ENCODE measurements around the gene ITPRID2.

The ITPRID2 gene

DNA sequence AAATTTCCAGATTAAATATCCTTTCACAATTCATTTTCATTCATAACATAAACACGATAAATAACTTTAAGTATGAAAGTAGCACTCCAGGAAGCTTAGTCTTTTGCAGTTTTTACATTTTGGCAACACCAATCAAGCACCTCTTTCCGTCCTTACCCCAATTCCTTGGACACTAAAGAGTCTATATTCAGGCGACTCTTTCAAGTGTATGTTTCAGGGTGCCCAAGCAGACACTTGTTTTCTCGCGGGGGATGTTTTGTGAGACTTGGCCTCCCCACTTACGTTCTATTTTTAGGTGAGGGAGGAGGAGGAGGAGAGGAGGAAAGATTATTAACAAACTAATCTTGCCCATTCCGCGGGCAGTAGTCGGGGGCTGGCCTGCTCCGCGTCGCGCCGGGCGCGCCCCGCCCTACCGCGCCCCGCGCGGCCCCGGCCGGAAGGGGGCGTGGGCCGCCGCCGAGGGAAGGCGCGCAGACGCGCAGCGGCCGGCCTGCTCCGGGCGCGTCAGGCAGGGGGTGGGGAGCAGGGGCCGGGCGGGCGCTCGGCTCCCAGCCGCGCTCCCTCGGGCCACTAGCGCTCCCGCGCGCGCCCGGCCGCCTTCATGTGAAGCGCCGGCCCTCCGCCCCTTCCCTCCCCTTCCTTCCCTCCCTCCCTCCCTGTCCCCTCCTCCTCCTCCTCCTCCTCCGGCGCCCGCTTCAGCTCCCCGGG lies at the start of gene ITPRID2:
TSS of gene ITPRID2 (plus strand) at position 473 of the 708 bp plus-strand sequence. CDS start 337 bp downstream, outside the sequence.
- H3K36me3 Mint-ChIP-seq (ENCODE audit: low read depth) = peaks cover 32% of the 10 kb centered on the region
- H3K4me3 Mint-ChIP-seq = peak within 1 kb of the TSS; percentile 91
- peaks cover 25% of the 10 kb centered on the region for H3K27me3 Mint-ChIP-seq
- DNase-seq = peak; percentile 80
- H3K9me3 Mint-ChIP-seq = no peaks in the 10 kb centered on the region
- peaks cover 31% of the 10 kb centered on the region for H3K4me1 Mint-ChIP-seq (ENCODE audit: low read depth)
- H3K27ac Mint-ChIP-seq = peak within 1 kb of the TSS; percentile 88

DNA sequence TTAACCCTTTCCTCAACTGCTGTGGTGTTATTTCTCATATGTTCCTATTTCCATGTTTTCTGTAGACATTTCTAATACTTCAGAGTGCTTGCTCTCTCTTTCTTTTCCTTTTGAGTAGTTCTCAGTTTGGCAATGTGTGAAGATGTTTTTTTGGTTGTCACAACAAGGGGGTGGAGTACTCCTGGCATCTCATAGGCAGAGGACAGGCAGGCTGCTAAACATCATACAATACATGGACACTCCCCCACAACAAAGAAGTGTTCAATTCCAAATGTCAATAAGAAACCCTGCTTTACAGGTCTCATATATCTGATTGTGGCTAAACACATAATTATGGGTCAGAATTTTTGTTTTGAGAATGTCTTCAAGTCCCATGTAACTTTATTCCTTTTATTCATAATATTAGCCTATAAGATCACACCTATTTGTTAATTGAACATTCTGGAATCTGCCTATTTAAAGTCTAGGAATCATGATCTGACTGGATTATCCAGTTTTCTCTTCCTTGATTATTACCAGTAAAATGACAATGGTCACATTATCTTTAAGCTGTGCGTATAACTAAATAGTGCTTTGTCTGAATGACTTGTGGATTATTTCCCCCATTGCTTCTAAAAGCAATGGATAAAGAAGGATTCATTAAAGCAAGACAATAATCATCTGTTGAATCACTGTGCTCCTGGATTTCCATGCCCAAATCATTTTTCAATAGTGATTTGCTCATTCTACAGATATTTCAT lies 46.8 kb upstream of the ITPRID2 start:
- H3K27ac Mint-ChIP-seq = no peak overlapping the region
- H3K4me3 Mint-ChIP-seq = no peak overlapping the region
- no peak for DNase-seq
- no peaks in the 10 kb centered on the region for H3K36me3 Mint-ChIP-seq (ENCODE audit: low read depth)
- H3K4me1 Mint-ChIP-seq (ENCODE audit: low read depth) = peaks cover 6% of the 10 kb centered on the region
- H3K9me3 Mint-ChIP-seq = no peaks in the 10 kb centered on the region
- peaks cover 6% of the 10 kb centered on the region for H3K27me3 Mint-ChIP-seq

DNA sequence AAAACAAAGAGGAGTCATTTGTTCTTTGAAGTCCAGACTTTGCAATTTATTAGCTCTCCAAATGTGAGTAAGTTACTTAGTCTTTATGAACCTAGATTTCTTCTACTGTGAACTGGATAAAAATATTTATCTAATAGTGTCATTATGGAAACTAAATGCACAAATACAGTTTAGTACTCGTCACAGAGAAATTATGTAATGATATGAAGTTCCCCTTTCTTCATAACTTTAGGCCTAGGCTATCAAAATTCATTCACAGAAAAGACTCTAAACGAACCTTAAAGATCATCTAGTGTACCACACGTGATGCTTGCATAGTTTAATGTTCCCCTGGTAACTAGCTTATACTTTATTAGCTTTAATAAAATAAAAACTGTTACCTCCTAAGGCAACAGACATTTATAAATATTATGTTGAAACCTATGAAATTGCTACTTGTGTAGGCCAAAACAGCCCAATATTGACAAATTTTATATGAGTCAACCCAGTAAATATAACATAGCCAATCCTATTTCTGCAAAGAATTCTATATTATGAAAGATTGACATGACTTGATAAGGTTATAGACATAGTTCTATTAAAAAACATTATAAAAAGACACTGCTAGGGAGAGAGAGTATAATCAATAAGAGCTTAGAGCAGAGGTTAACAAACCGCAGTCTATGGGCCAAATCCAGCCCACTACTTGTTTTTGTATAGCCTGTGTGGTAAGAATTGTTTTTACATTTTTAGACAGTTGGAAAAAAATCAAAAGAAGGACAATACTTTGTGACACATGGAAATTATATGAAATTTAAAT lies 44.9 kb upstream of the ITPRID2 start:
- Mint-ChIP-seq H3K36me3 (ENCODE audit: low read depth) (no peaks in the 10 kb centered on the region), H3K9me3 (no peaks in the 10 kb centered on the region), H3K4me3 (no peak overlapping the region), H3K27ac (no peak overlapping the region), H3K27me3 (peaks cover 11% of the 10 kb centered on the region), H3K4me1 (ENCODE audit: low read depth) (peaks cover 6% of the 10 kb centered on the region)
- DNase-seq = no peak

DNA sequence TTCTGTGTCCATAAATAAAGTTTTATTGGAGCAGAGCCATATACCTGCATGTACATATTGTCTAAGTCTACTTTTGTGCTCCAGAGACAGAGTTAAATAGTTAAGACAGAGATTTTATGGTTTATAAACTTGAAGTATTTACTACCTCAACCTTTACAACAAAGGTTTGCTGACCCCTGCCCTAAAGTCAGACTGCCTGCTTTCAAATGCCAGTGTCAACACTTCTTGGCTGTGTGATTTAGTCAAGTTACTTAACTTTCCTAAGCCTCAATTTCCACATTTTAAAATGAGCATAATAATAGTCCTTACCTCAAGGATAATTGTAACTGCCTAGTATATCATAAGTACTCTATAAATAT lies 44.4 kb upstream of the ITPRID2 start:
- Mint-ChIP-seq H3K9me3 (no peaks in the 10 kb centered on the region), H3K36me3 (ENCODE audit: low read depth) (no peaks in the 10 kb centered on the region), H3K4me3 (no peak overlapping the region), H3K4me1 (ENCODE audit: low read depth) (peaks cover 6% of the 10 kb centered on the region), H3K27me3 (peaks cover 11% of the 10 kb centered on the region), H3K27ac (no peak overlapping the region)
- no peak for DNase-seq

DNA sequence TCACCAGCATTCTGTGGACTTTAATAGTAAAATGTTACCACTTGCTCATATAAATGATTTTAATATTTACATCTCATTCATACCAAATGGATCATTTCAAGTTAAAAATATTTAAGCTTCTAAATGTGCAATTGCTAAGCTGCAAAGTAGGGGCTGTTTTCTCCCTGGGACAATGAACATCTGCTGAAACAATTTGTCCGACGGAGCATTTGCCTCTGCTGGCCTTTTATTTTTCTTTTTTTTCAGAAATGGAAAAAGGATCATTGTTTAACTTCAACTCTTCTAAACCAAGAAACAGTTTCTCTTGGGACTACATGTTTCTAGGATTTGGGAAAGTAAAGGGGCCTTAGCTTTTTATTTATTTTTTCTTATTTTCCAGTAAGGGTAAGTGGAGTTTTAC lies 43.8 kb upstream of the ITPRID2 start:
- peaks cover 6% of the 10 kb centered on the region for H3K4me1 Mint-ChIP-seq (ENCODE audit: low read depth)
- no peak for DNase-seq
- peaks cover 11% of the 10 kb centered on the region for H3K27me3 Mint-ChIP-seq
- no peaks in the 10 kb centered on the region for H3K9me3 Mint-ChIP-seq
- no peaks in the 10 kb centered on the region for H3K36me3 Mint-ChIP-seq (ENCODE audit: low read depth)
- H3K4me3 Mint-ChIP-seq = no peak overlapping the region
- H3K27ac Mint-ChIP-seq = no peak overlapping the region

DNA sequence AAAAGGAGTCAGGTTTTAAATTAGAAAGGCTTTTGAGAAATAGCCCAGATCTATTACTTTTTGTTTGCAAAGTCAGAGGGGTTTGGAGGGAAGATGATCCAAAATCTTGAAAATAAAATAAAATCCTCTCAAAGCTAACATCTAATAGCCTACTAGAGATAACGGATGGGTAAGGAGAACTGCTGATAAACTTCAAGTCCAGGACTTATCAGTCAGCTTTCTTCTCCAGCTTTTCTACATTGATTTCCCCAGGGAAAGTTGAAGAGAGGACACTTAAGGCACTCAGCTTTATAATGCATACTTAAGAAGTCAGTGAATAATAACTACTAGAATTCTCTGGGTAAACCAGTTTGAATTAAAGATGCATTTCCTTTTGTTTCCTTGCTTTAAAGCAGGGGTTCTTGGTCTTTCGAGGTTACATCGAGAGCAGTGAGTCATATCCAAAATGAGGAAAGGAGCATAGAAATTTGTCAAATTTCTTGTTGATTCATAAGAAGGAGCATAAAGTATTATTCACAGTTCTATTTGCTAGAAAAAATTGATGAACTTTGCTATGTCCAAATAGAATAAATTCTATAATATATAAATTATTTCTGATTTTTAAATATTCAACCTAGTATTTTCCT lies 43.2 kb upstream of the ITPRID2 start:
- Mint-ChIP-seq H3K4me1 (ENCODE audit: low read depth) (peaks cover 6% of the 10 kb centered on the region), H3K27ac (no peak overlapping the region), H3K36me3 (ENCODE audit: low read depth) (no peaks in the 10 kb centered on the region), H3K4me3 (no peak overlapping the region), H3K27me3 (peaks cover 12% of the 10 kb centered on the region), H3K9me3 (no peaks in the 10 kb centered on the region)
- DNase-seq = no peak

DNA sequence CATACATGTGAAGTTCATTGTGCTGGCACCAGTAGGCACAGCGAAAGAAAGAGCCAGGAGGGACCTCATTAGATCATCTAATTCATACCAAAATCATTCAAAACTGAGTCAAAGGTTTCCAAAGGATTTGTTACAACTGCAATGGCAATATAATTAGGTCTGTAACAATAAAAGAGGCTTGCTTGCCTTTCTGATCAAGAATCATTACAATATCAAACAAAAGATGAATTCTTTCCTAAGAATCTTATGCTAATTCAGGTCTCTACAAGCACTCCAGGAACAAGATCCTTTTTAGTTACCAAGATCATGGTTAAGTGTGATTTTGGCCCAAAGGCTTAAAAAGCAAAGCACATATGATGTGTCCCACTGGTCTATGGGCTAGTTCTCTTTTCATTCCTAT lies 41.9 kb upstream of the ITPRID2 start:
- no peaks in the 10 kb centered on the region for H3K9me3 Mint-ChIP-seq
- no peak for DNase-seq
- no peak overlapping the region for H3K4me3 Mint-ChIP-seq
- H3K36me3 Mint-ChIP-seq (ENCODE audit: low read depth) = no peaks in the 10 kb centered on the region
- H3K27me3 Mint-ChIP-seq = peaks cover 11% of the 10 kb centered on the region
- H3K4me1 Mint-ChIP-seq (ENCODE audit: low read depth) = peaks cover 6% of the 10 kb centered on the region
- H3K27ac Mint-ChIP-seq = no peak overlapping the region

DNA sequence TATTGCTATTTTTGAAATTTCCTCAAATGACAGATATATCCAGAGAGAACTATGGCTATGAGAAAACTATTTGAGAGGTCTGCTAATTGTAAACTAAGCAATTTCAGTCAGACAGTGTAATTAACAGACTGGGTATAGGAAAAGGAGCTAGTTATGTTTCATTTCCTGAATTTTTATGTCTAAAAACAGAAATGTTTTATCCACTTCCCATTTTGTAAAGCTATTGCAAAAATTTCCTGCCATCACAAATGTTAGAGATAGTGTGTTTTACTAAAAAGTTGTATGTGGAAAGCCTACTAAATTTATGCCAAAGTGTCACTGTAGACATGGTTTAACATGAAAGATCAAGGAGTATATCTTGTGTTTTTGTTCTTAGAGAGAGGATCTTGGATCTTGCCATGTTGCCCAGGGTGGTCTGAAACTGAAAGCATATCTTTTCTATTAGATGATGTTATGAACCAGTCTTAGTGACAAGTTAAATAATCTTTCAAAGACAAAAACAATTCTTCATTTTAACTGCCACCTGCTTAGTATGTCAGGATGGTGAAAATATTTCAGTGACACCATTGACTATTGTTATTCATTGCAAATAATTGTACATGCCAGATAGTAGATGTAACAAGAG lies 40.5 kb upstream of the ITPRID2 start:
- no peaks in the 10 kb centered on the region for H3K9me3 Mint-ChIP-seq
- no peak overlapping the region for H3K4me3 Mint-ChIP-seq
- H3K36me3 Mint-ChIP-seq (ENCODE audit: low read depth) = no peaks in the 10 kb centered on the region
- no peak for DNase-seq
- no peak overlapping the region for H3K27ac Mint-ChIP-seq
- peaks cover 6% of the 10 kb centered on the region for H3K4me1 Mint-ChIP-seq (ENCODE audit: low read depth)
- H3K27me3 Mint-ChIP-seq = peaks cover 8% of the 10 kb centered on the region

DNA sequence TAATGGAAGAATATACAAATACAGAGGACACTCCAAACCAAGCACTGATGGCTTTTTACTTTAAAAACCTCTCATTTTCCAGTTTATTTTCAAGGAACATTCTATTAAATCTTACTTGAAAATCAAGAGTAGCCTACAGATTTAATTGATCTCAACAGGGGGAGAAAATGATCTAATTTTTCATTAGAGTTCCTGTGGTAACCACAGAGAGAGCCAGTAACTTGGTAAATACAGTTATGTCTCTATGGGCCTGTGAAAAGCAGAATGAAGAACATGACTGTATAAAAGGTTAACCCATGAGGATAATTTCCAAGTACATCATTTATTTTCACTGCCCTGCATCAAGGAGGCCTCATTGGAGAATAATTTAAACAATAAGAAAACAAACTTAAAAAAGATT lies 39.8 kb upstream of the ITPRID2 start:
- Mint-ChIP-seq H3K4me3 (no peak overlapping the region), H3K9me3 (no peaks in the 10 kb centered on the region), H3K36me3 (ENCODE audit: low read depth) (no peaks in the 10 kb centered on the region), H3K27me3 (peaks cover 8% of the 10 kb centered on the region), H3K4me1 (ENCODE audit: low read depth) (peaks cover 6% of the 10 kb centered on the region), H3K27ac (no peak overlapping the region)
- DNase-seq = no peak

DNA sequence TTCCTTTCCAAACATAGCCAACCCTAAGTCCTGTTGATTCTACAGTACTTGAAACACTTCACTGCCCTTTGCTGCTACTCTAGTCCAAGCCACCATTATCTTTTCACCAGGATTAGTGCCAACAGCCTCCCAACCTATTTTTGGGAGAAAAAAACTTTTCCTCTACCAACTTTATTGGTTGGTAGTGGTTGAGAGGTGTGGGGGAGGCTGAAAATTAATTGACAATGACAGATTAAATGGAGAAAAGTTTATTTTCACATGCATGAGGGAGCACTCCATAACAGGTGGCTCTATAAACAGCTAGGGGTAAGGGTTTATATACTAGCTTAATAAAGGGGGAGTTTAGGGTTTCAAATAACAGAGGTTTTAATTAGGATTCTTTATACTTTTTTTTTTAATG lies 37.8 kb upstream of the ITPRID2 start:
- Mint-ChIP-seq H3K36me3 (ENCODE audit: low read depth) (no peaks in the 10 kb centered on the region), H3K4me1 (ENCODE audit: low read depth) (no peaks in the 10 kb centered on the region), H3K27ac (no peak overlapping the region), H3K9me3 (no peaks in the 10 kb centered on the region), H3K27me3 (peaks cover 8% of the 10 kb centered on the region), H3K4me3 (no peak overlapping the region)
- no peak for DNase-seq

DNA sequence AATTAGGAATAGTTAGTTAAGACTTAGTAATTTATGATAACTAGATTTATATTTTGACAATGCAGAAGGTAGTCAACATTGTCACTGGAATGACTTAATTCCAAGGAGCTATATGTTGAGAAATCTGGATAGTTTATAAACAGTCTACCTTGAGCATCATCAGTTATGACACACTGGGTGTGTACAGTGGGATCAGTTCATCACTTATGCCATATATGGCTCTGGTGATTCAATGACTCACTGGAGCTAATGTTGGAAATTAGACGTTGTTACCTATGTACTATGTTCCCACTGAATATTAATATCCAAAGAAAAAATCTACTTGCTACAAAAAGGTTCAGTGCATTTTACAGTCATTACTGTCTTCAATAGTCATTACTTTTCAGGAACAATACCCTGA lies 34.0 kb upstream of the ITPRID2 start:
- no peaks in the 10 kb centered on the region for H3K4me1 Mint-ChIP-seq (ENCODE audit: low read depth)
- H3K27me3 Mint-ChIP-seq = peaks cover 3% of the 10 kb centered on the region
- DNase-seq = no peak
- no peak overlapping the region for H3K27ac Mint-ChIP-seq
- no peak overlapping the region for H3K4me3 Mint-ChIP-seq
- H3K36me3 Mint-ChIP-seq (ENCODE audit: low read depth) = no peaks in the 10 kb centered on the region
- H3K9me3 Mint-ChIP-seq = no peaks in the 10 kb centered on the region

DNA sequence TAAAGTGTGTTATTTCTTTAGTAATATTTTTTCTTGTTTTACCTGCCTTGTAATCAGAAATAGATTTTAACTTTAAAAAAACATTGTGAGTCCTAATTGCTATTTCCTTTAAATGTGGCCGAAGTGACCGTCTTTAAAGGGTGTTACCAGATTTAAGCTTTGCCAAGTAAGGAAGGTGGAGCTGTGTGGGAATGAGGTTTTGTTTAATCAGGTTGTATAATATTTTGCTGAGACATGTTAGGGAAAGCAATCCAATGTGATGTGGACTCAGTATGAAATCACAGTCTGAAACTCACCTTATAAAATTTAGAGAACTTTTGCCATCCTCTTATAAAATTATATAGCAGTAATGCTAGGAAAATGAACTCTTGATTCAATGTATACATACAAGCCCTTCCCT lies 32.9 kb upstream of the ITPRID2 start:
- Mint-ChIP-seq H3K4me3 (no peak overlapping the region), H3K36me3 (ENCODE audit: low read depth) (no peaks in the 10 kb centered on the region), H3K9me3 (no peaks in the 10 kb centered on the region), H3K27ac (no peak overlapping the region), H3K4me1 (ENCODE audit: low read depth) (no peaks in the 10 kb centered on the region), H3K27me3 (no peaks in the 10 kb centered on the region)
- no peak for DNase-seq

DNA sequence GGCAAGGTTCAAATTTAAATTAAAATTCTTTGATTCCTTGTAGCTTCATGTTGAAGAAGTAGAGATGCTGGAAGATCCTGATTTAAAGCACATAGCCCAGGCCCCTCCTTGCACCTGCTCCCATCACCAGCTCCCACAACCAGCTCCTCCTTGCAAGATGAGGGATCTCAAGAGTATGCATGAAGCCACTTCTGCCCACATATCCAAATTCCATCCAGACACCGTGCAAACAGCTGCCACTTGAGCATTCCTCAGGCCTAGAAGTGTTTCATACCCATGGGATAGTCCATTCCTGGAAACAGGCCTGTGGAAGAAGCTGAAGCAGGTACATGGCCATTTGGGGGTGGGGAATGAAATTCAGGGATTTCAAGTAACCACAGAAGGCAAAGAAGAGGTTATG lies 32.4 kb upstream of the ITPRID2 start:
- no peaks in the 10 kb centered on the region for H3K4me1 Mint-ChIP-seq (ENCODE audit: low read depth)
- no peak for DNase-seq
- no peaks in the 10 kb centered on the region for H3K27me3 Mint-ChIP-seq
- H3K27ac Mint-ChIP-seq = no peak overlapping the region
- no peaks in the 10 kb centered on the region for H3K9me3 Mint-ChIP-seq
- no peaks in the 10 kb centered on the region for H3K36me3 Mint-ChIP-seq (ENCODE audit: low read depth)
- H3K4me3 Mint-ChIP-seq = no peak overlapping the region

DNA sequence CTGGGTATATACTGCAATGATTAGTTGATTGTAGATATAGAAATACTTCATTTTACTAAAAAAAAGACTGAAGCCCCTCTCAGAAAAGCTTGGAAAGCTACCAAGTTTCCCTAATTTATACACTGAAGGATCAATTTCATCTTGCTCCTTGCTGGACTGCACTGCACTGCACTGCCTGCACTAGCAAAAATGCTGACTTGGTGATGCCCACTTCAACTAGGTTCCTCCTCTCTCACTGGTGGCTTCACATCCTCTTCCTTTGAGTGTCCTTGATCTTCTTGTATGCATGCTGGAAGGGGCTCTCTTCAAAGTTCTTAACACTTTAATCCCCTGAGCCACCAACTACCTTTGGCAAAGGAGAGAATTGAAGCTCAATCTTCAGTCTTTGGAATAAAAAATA lies 31.7 kb upstream of the ITPRID2 start:
- Mint-ChIP-seq H3K27me3 (no peaks in the 10 kb centered on the region), H3K36me3 (ENCODE audit: low read depth) (no peaks in the 10 kb centered on the region), H3K4me1 (ENCODE audit: low read depth) (no peaks in the 10 kb centered on the region), H3K4me3 (no peak overlapping the region), H3K27ac (no peak overlapping the region), H3K9me3 (no peaks in the 10 kb centered on the region)
- DNase-seq = no peak

Data from activated T-cell treated with anti-CD3 and anti-CD28 coated beads, Interleukin-2, amount 50 U/mL, for 24 hours (primary cell).